Body of pancreas (tissue), 4 donors: ENCODE results near the gene NSL1.

ENCODE experiments used
- CTCF ChIP-seq, 7 experiments: fragments of 450-650 bp in 4 of 7; fragments of 200-600 bp in 3 of 7; sonication (generic) in 3 of 7; IDR thresholded peaks; one replicate each; pipeline ENCODE4 v1.5.1; 2016 to 2019; ENCODE audit warnings: antibody characterized with exemption in 7 of 7
- POLR2A ChIP-seq, 3 donors: fragments of 450-650 bp; IDR thresholded peaks; one replicate each; pipeline ENCODE4 v1.6.1; 2016; ENCODE audit warnings: antibody characterized with exemption in 3 of 3, mild to moderate bottlenecking in 2 of 3

GRCh38 chr1:212687811-212688210, 103.8 kb downstream of the NSL1 start:
- TF ChIP-seq CTCF (IDR thresholded peaks at IDR 0.05) (no peak), POLR2A (IDR thresholded peaks at IDR 0.05) (no peak)
